IPS DF 19.7 (cell line): ENCODE measurements around the gene HOXD4.

ENCODE experiments used
- DNase-seq: peaks from one replicate; pipeline ENCODE4 v3.0.0-alpha.2; 2013; ENCODE audit warnings: low read depth, low spot score

Gene HOXD4

GRCh38 chr2:176114120-176114929, 37.0 kb upstream of the HOXD4 start:
- no peak for DNase-seq

GRCh38 chr2:176114930-176115625, 36.3 kb upstream of the HOXD4 start:
- no peak for DNase-seq

- no peak for DNase-seq
Observed at GRCh38 chr2:176115883-176116813, 35.2 kb upstream of the HOXD4 start, which contains the start of gene HOXD10. HOXD10 (plus strand) TSS chr2:176116778; CDS start chr2:176116834, 56 bp downstream.

GRCh38 chr2:176117162-176117822, 34.1 kb upstream of the HOXD4 start:
- no peak for DNase-seq

- DNase-seq, result no peak
Observed at GRCh38 chr2:176117823-176118371, 33.5 kb upstream of the HOXD4 start.

GRCh38 chr2:176118601-176119339, 32.6 kb upstream of the HOXD4 start:
- DNase-seq, result no peak

- DNase-seq, result no peak
Observed at GRCh38 chr2:176120364-176121189, 30.8 kb upstream of the HOXD4 start.

- no peak for DNase-seq
Observed at GRCh38 chr2:176121190-176122051, 29.9 kb upstream of the HOXD4 start.

- DNase-seq, result no peak
Observed at GRCh38 chr2:176122052-176122682, 29.2 kb upstream of the HOXD4 start.

- no peak for DNase-seq
Observed at GRCh38 chr2:176122683-176123410, 28.5 kb upstream of the HOXD4 start, which contains the start of gene HOXD9. HOXD9 (plus strand) TSS chr2:176122719; CDS start chr2:176122769, 50 bp downstream.

GRCh38 chr2:176123411-176124109, 27.8 kb upstream of the HOXD4 start:
- DNase-seq, result no peak

- DNase-seq, result no peak
Observed at GRCh38 chr2:176124110-176124946, 27.0 kb upstream of the HOXD4 start.

GRCh38 chr2:176124947-176125771, 26.2 kb upstream of the HOXD4 start:
- no peak for DNase-seq

- DNase-seq, result no peak
Observed at GRCh38 chr2:176125772-176126054, 25.6 kb upstream of the HOXD4 start.
